OCI-LY3 (cell line): ENCODE data around the gene LAPTM5.
A peak's percentile ranks its signal among the peaks of the same experiment; 100 is the strongest.

Source experiments
- H2AFZ ChIP-seq: fragments of 200-600, 300-600 bp; shearing (Covaris generic); 2 replicates; pipeline ENCODE4 v1.6.0; 2014; ENCODE audit warnings: antibody characterized with exemption, low read depth, low read length
- H3K27ac ChIP-seq: fragments of 200-600, 300-600 bp; sonication (generic); 2 replicates; pipeline ENCODE4 v1.5.1; 2014; ENCODE audit warnings: mild to moderate bottlenecking, low read length, moderate library complexity, mixed read lengths
- H3K27me3 ChIP-seq: fragments of 200-600, 300-600 bp; sonication (generic); 2 replicates; pipeline ENCODE4 v1.6.1; 2014; ENCODE audit warnings: low read depth, low read length, mixed read lengths
- H3K36me3 ChIP-seq: fragments of 200-600, 300-600 bp; sonication (generic); replicated peaks from 2 replicates; pipeline ENCODE3; 2014; ENCODE audit warnings: low read depth, low read length, mixed read lengths
- H3K4me1 ChIP-seq: fragments of 300-600, 200-600 bp; sonication (generic); 2 replicates; pipeline ENCODE4 v1.6.1; 2014; ENCODE audit warnings: low read length, mixed read lengths
- H3K4me2 ChIP-seq: fragments of 200-600, 300-600 bp; sonication (generic); 2 replicates; pipeline ENCODE4 v1.6.1; 2014; ENCODE audit warnings: low read length, mixed read lengths
- H3K4me3 ChIP-seq: fragments of 300-600, 200-600 bp; sonication (generic); 2 replicates; pipeline ENCODE4 v1.5.1; 2014; ENCODE audit warnings: antibody characterized with exemption, mild to moderate bottlenecking, low read length, moderate library complexity
- H3K79me2 ChIP-seq: fragments of 300-600, 200-600 bp; shearing (Covaris generic); 2 replicates; pipeline ENCODE4 v1.6.1; 2014; ENCODE audit warnings: mild to moderate bottlenecking, low read length, mixed read lengths
- H3K9ac ChIP-seq: fragments of 300-600, 200-600 bp; shearing (Covaris generic); 2 replicates; pipeline ENCODE4 v1.6.0; 2014; ENCODE audit warnings: mild to moderate bottlenecking, low read length, moderate library complexity
- H3K9me3 ChIP-seq: fragments of 200-600, 300-600 bp; shearing (Covaris generic); 2 replicates; pipeline ENCODE4 v1.6.1; 2014; ENCODE audit warnings: low read length, mixed read lengths; ENCODE audit not compliant: insufficient read depth
- H4K20me1 ChIP-seq: fragments of 200-600, 300-600 bp; sonication (generic); 2 replicates; pipeline ENCODE4 v1.6.1; 2016; ENCODE audit warnings: low read length, mixed read lengths; ENCODE audit not compliant: insufficient read depth
- EZH2phosphoT487 ChIP-seq: fragments of 200-600 bp; shearing (Covaris generic); IDR thresholded peaks from 2 replicates; pipeline ENCODE4 v1.6.1; 2018; ENCODE audit warnings: antibody characterized with exemption, mixed run types, low read depth
- TF ChIP-seq, protein P1 (sequence below): fragments of 200-600, 300-600 bp; sonication (generic); IDR thresholded peaks from 2 replicates; pipeline ENCODE4 v1.5.1; 2014; ENCODE audit warnings: antibody characterized with exemption, low read length, low read depth

Gene LAPTM5

DNA sequence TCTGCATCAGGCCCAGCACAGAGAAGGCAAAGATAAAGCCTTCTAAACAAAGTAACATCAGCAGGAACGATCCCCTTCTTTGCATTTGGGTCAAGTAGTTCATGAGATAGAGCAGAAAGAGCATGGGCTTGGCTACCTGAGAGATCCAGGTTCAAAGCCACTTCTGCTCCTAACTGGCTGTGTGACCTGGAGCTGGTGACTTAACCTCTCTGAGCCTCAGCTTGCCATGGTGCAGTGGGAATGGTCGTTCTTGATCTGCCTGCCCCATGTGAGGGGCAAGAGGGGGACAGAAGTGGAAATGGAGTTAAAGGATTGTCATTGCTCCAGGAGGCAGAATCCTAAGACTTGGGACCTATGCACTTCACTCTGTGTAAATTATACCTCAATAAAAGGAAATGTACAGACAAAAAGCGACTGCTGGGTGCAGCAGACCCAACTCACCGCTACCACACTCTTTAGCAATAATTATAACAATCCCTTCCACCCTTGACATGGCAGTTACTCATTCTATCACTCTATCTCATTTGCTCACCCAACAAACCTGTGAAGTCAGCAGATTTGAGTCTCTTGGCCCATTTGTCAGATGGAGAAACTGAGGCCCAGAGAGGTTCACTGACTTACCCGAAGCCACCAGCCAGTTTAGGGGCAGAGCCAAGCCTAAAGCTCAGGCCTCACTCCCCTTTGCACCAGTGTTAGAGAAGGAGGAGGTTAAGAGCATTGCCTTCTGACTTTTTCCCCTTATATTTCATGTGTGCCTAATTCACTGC, 32.7 kb downstream of the LAPTM5 start:
- Histone ChIP-seq H4K20me1 (no peaks in the 10 kb centered on the region), H3K4me1 (peaks cover 12% of the 10 kb centered on the region)

DNA sequence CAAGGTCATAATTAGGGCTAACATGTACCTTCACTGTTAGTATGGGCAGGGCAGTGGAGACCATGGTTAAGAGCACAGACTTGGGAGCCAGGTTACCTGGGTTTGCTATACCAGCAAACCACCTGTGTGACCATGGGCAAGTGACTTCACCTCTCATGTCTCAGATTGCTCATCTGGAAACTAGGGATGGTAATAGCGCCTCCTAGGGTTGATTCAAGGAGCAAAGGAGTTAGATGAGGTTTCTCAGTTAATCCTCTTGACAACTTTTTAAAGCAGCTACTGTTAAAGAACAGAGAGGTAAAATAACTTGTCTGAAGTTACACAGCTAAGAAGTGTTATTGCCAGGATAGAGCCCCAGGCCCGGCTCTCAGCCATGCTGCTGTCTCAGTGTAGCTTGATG, 33.4 kb downstream of the LAPTM5 start:
- TF ChIP-seq, protein P1, sequence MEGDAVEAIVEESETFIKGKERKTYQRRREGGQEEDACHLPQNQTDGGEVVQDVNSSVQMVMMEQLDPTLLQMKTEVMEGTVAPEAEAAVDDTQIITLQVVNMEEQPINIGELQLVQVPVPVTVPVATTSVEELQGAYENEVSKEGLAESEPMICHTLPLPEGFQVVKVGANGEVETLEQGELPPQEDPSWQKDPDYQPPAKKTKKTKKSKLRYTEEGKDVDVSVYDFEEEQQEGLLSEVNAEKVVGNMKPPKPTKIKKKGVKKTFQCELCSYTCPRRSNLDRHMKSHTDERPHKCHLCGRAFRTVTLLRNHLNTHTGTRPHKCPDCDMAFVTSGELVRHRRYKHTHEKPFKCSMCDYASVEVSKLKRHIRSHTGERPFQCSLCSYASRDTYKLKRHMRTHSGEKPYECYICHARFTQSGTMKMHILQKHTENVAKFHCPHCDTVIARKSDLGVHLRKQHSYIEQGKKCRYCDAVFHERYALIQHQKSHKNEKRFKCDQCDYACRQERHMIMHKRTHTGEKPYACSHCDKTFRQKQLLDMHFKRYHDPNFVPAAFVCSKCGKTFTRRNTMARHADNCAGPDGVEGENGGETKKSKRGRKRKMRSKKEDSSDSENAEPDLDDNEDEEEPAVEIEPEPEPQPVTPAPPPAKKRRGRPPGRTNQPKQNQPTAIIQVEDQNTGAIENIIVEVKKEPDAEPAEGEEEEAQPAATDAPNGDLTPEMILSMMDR = peak; percentile 42
- TF ChIP-seq EZH2phosphoT487 = no peak
- Histone ChIP-seq H2AFZ (no peak overlapping the region), H3K4me2 (no peak overlapping the region), H3K27me3 (no peaks in the 10 kb centered on the region), H3K79me2 (no peaks in the 10 kb centered on the region), H3K36me3 (no peaks in the 10 kb centered on the region), H3K9ac (no peak overlapping the region), H3K4me3 (no peak overlapping the region), H4K20me1 (no peaks in the 10 kb centered on the region), H3K27ac (no peak overlapping the region), H3K4me1 (peaks cover 16% of the 10 kb centered on the region), H3K9me3 (no peaks in the 10 kb centered on the region)

More for the DNA sequence above, 32.7 kb downstream of the LAPTM5 start:
- H3K27ac ChIP-seq = no peak overlapping the region
- H3K4me3 ChIP-seq = no peak overlapping the region
- no peak overlapping the region for H3K4me2 ChIP-seq
- no peaks in the 10 kb centered on the region for H3K79me2 ChIP-seq
- no peak overlapping the region for H3K9ac ChIP-seq
- H3K36me3 ChIP-seq = no peaks in the 10 kb centered on the region
- no peak overlapping the region for H2AFZ ChIP-seq
- no peaks in the 10 kb centered on the region for H3K27me3 ChIP-seq
- TF ChIP-seq EZH2phosphoT487 = no peak
- TF ChIP-seq, protein P1 = no peak
- H3K9me3 ChIP-seq = no peaks in the 10 kb centered on the region

DNA sequence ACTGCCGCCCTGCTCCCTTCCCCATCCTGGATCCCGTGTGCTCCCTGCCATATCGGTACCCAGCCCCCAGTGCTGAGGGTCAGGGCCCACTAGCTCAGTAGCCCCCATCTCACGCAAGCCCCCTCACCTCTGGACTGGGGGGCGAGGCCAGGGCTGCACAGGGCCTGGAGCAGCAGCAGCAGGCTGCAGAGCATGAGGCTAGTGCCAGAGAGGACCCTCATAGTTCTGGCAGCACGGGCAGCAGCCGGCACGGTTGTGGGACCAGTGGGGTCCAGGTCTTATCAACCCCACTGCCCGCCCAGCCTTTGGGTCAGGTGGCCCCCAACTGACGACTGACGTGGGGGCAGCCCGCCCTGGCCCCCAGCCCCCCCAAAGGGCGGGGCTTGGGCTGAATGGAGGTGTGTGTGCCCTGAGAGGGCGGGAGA, 34.2 kb downstream of the LAPTM5 start, which contains the start of gene MATN1:
Gene MATN1 (minus strand): TSS at position 255 of the 425 bp plus-strand sequence. CDS start 34 bp downstream, at position 221.
- H3K79me2 ChIP-seq = no peaks in the 10 kb centered on the region
- H3K36me3 ChIP-seq = no peaks in the 10 kb centered on the region
- peaks cover 16% of the 10 kb centered on the region for H3K4me1 ChIP-seq
- H3K4me3 ChIP-seq = no peak within 1 kb of the TSS
- no peak within 1 kb of the TSS for H2AFZ ChIP-seq
- no peaks in the 10 kb centered on the region for H3K9me3 ChIP-seq
- no peak within 1 kb of the TSS for H3K9ac ChIP-seq
- no peak within 1 kb of the TSS for H3K27ac ChIP-seq
- TF ChIP-seq EZH2phosphoT487 = no peak
- H3K4me2 ChIP-seq = no peak within 1 kb of the TSS
- no peaks in the 10 kb centered on the region for H4K20me1 ChIP-seq
- H3K27me3 ChIP-seq = no peaks in the 10 kb centered on the region

DNA sequence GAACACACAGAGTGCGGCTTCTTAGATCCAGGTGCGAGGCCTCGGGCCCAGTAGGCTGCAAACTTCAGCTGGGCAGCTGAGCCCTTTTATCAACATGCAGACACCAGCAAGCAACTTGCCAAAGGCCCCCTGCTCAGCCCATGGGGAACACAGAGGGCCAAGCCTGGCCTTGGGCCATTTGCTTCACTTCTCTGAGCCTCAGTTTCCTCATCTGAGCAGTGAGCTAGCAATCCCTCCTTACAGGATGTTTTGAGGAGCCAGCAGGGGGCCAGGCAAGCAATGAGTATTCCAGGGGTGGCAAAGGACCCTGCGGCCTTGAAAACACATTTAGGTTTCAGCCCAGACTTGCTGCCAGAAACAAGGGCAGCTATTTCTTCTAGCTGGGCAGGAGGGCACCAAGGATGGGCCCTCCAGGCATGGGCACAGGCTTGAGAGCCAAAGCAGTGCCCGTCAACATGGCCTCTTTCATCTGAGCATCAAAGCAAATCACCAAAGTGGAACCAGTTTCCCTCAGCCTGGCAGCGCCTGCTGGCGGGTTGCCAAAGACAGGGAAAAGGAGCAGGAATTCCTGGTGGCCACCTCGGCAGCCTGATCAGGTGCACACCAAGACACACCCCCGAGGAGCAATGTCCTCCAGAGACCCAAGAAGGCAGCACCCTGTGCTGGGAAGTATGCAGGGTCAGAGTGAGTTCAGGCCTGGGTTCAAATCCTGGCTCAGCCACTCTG, 35.6 kb downstream of the LAPTM5 start:
- H3K4me2 ChIP-seq = no peak overlapping the region
- H3K79me2 ChIP-seq = no peaks in the 10 kb centered on the region
- H2AFZ ChIP-seq = no peak overlapping the region
- no peak for TF ChIP-seq EZH2phosphoT487
- TF ChIP-seq, protein P1 = no peak; the same call in 1 of the 2 replicates
- H3K4me1 ChIP-seq = peaks cover 16% of the 10 kb centered on the region
- no peak overlapping the region for H3K4me3 ChIP-seq
- no peaks in the 10 kb centered on the region for H3K27me3 ChIP-seq
- no peaks in the 10 kb centered on the region for H3K36me3 ChIP-seq
- no peaks in the 10 kb centered on the region for H3K9me3 ChIP-seq
- no peak overlapping the region for H3K9ac ChIP-seq
- no peak overlapping the region for H3K27ac ChIP-seq
- no peaks in the 10 kb centered on the region for H4K20me1 ChIP-seq
